ENCODE data around the gene IQSEC1. TPM values are rescaled to one million over a fixed set of nuclear protein-coding genes. Genes with fewer than 3 reads are reported as not detected.
A peak's percentile ranks its signal among the peaks of the same experiment; 100 is the strongest.

The IQSEC1 gene
- polyA plus RNA-seq, 3 donors, result 17.7 to 61.7 (median 30.3) TPM

DNA sequence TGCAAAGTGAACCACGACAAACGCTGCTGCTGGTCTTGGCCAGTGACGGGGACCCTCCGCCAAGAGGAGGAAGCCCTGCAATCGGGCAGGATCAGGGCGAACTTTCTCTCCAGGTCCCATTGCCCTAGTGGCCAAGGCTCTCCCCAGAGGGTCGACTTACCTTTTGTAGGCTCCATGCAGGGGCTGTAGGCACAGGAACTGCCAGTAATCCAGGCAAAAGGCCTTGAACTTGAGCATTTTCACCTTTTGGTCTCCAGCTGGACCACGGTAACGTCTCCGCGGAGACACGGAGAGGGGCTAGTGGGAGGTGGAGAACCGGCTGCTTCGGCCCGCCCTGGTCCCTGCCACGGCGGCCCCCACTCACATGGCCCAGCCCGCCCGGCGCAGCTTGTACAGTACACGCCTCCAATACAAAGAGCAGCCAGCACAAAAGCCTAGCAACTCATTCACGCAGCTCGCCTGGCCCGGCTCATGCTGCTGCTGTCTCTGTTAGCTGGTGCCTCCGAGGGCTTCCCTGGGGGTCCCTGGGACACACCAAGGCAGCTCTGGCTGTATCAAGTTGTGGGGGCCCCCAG is 31.0 kb downstream of the IQSEC1 start:
- no peak overlapping the region for H3K27ac ChIP-seq (ENCODE audit: low read depth in 1 of 2, low read length in 2 of 2)
- no peaks in the 10 kb centered on the region for H3K27me3 ChIP-seq (ENCODE audit: control insufficient read depth in 2 of 2, insufficient read depth in 2 of 2, low read length in 2 of 2)
- intact Hi-C loops (cut with micrococcal nuclease), result loop anchor here in 1 of 2 donors (10.0 kb wide), 1 partner anchor 47 kb away; no protein-coding TSS in a partner anchor
- peaks cover 38% of the 10 kb centered on the region for H3K4me1 Mint-ChIP-seq
- H3K27me3 Mint-ChIP-seq (ENCODE audit: low read depth in 3 of 3), result peaks cover 9 to 11% (median 10%) of the 10 kb centered on the region in 3 donors
- no peak overlapping the region for H3K9ac ChIP-seq (ENCODE audit: insufficient read depth, low read length, poor library complexity, severe bottlenecking)
- H3K27ac Mint-ChIP-seq, result no peak overlapping the region
- H4K20me1 ChIP-seq (ENCODE audit: insufficient read depth, low read length), result no peaks in the 10 kb centered on the region
- TF ChIP-seq, protein P1, sequence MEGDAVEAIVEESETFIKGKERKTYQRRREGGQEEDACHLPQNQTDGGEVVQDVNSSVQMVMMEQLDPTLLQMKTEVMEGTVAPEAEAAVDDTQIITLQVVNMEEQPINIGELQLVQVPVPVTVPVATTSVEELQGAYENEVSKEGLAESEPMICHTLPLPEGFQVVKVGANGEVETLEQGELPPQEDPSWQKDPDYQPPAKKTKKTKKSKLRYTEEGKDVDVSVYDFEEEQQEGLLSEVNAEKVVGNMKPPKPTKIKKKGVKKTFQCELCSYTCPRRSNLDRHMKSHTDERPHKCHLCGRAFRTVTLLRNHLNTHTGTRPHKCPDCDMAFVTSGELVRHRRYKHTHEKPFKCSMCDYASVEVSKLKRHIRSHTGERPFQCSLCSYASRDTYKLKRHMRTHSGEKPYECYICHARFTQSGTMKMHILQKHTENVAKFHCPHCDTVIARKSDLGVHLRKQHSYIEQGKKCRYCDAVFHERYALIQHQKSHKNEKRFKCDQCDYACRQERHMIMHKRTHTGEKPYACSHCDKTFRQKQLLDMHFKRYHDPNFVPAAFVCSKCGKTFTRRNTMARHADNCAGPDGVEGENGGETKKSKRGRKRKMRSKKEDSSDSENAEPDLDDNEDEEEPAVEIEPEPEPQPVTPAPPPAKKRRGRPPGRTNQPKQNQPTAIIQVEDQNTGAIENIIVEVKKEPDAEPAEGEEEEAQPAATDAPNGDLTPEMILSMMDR (IDR thresholded peaks at IDR 0.05), result no peak
- H3K36me3 Mint-ChIP-seq, result peaks cover 0 to 3% of the 10 kb centered on the region in 2 donors
- no peaks in the 10 kb centered on the region for H3K36me3 ChIP-seq (replicated peaks in 1 of 2; ENCODE audit: control insufficient read depth in 1 of 2, insufficient read depth in 2 of 2, low read length in 2 of 2)
- H3K4me3 ChIP-seq (replicated peaks in 1 of 3; ENCODE audit: low read depth in 2 of 3, low read length in 3 of 3), result no peak overlapping the region
- H3K9me3 Mint-ChIP-seq, result peaks cover 0 to 8% (median 0%) of the 10 kb centered on the region in 7 donors
- no peak overlapping the region for H2AFZ ChIP-seq (ENCODE audit: insufficient read depth, low read depth, low read length, poor library complexity, severe bottlenecking)
- no peak for DNase-seq
- no peaks in the 10 kb centered on the region for H3K79me2 ChIP-seq (ENCODE audit: insufficient read depth, low read length)
- H3K4me3 Mint-ChIP-seq, result no peak overlapping the region
- H3K4me1 ChIP-seq (ENCODE audit: control insufficient read depth in 1 of 2, insufficient read depth in 2 of 2, low read length in 2 of 2), result peaks cover 34 to 36% of the 10 kb centered on the region in 2 donors
- no peak overlapping the region for H3K4me2 ChIP-seq (replicated peaks; ENCODE audit: extremely low read depth, low read length, poor library complexity, severe bottlenecking)
- WGBS (ENCODE audit: insufficient coverage), result 94% methylated on average over 19 of the region's 25 CpGs
- no peaks in the 10 kb centered on the region for H3K9me3 ChIP-seq (replicated peaks in 1 of 2; ENCODE audit: control insufficient read depth in 1 of 2, insufficient read depth in 1 of 2, low read length in 2 of 2)

DNA sequence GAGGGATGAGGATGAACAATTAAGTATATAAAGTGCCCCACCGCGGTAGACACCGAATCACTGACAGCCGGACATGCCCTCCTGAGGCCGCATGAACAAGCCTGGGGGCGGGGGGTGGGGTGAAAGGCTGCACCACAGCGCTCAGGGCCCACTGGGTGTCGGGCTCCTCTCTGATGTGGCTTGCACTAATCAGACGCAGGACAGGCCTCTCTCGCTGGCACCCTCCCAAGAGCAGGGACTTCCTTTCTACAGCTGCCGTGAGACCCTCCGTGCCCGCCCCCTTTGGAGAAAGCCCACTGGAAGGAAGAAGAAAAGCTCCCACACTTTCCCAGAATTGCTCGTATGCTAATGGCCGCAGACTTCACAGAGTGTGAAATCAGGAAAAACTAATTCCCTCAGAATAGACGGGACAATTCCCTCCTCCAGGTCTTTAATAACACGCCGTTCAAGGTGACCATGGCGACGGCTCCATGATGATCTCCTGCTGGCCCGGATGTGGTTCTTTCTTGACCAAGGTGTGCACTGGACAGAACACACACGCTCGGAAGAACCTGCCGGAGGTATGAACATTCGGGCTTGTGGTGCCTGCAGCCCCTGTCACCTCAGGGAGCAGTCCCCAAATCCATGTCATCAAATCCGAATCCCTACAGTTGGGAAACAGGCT is 32.0 kb downstream of the IQSEC1 start:
- peaks cover 0 to 8% (median 0%) of the 10 kb centered on the region in 7 donors for H3K9me3 Mint-ChIP-seq
- no peak overlapping the region for H2AFZ ChIP-seq (ENCODE audit: insufficient read depth, low read depth, low read length, poor library complexity, severe bottlenecking)
- peak overlapping the region in 1 of 2 donors; percentile 42 for H3K4me3 Mint-ChIP-seq
- intact Hi-C loops (cut with micrococcal nuclease), result loop anchor here in 1 of 2 donors (10.0 kb wide), 1 partner anchor 46 kb away; no protein-coding TSS in a partner anchor
- H3K4me1 Mint-ChIP-seq, result peaks cover 29% of the 10 kb centered on the region
- H3K4me3 ChIP-seq (replicated peaks in 1 of 3; ENCODE audit: low read depth in 2 of 3, low read length in 3 of 3), result no peak overlapping the region
- H3K27ac ChIP-seq (ENCODE audit: low read depth in 1 of 2, low read length in 2 of 2), result no peak overlapping the region
- WGBS (ENCODE audit: insufficient coverage), result 61% methylated on average over 17 of the region's 26 CpGs
- TF ChIP-seq, protein P1 (IDR thresholded peaks at IDR 0.05), result no peak
- H3K9ac ChIP-seq (ENCODE audit: insufficient read depth, low read length, poor library complexity, severe bottlenecking), result no peak overlapping the region
- no peaks in the 10 kb centered on the region for H4K20me1 ChIP-seq (ENCODE audit: insufficient read depth, low read length)
- H3K27me3 Mint-ChIP-seq (ENCODE audit: low read depth in 3 of 3), result peaks cover 9 to 11% (median 9%) of the 10 kb centered on the region in 3 donors
- H3K4me1 ChIP-seq (ENCODE audit: control insufficient read depth in 1 of 2, insufficient read depth in 2 of 2, low read length in 2 of 2), result peaks cover 24 to 27% of the 10 kb centered on the region in 2 donors
- H3K4me2 ChIP-seq (replicated peaks; ENCODE audit: extremely low read depth, low read length, poor library complexity, severe bottlenecking), result no peak overlapping the region
- no peaks in the 10 kb centered on the region for H3K9me3 ChIP-seq (replicated peaks in 1 of 2; ENCODE audit: control insufficient read depth in 1 of 2, insufficient read depth in 1 of 2, low read length in 2 of 2)
- H3K36me3 Mint-ChIP-seq, result peaks cover 0 to 3% of the 10 kb centered on the region in 2 donors
- no peaks in the 10 kb centered on the region for H3K27me3 ChIP-seq (ENCODE audit: control insufficient read depth in 2 of 2, insufficient read depth in 2 of 2, low read length in 2 of 2)
- H3K79me2 ChIP-seq (ENCODE audit: insufficient read depth, low read length), result no peaks in the 10 kb centered on the region
- peak overlapping the region in 1 of 7 donors; percentile 9 for H3K27ac Mint-ChIP-seq
- no peaks in the 10 kb centered on the region for H3K36me3 ChIP-seq (replicated peaks in 1 of 2; ENCODE audit: control insufficient read depth in 1 of 2, insufficient read depth in 2 of 2, low read length in 2 of 2)
- DNase-seq, result no peak
